ENCODE results near the gene ADRB1. TPM values are rescaled to one million over a fixed set of nuclear protein-coding genes. Genes with fewer than 3 reads are reported as not detected.

ADRB1 gene
- total RNA-seq, 1 donor: not detected

GRCh38 chr10:114078346-114078745 lies 34.7 kb downstream of the ADRB1 start:
- Histone ChIP-seq H3K79me2 (ENCODE audit: insufficient read depth, low read length) (no peaks in the 10 kb centered on the region), H3K4me2 (ENCODE audit: insufficient read depth, low read length) (no peak overlapping the region), H2AFZ (ENCODE audit: low read length) (no peak overlapping the region)

GRCh38 chr10:114079421-114079820 lies 35.8 kb downstream of the ADRB1 start:
- no peaks in the 10 kb centered on the region for H3K4me1 ChIP-seq (ENCODE audit: insufficient read depth, low read length)
- H2AFZ ChIP-seq (ENCODE audit: low read length): no peak overlapping the region
- no peaks in the 10 kb centered on the region for H3K79me2 ChIP-seq (ENCODE audit: insufficient read depth, low read length)
- TF ChIP-seq CTCF (IDR thresholded peaks at IDR 0.05; ENCODE audit: extremely low read depth, low read depth, low read length): no peak
- H3K27ac ChIP-seq (ENCODE audit: low read depth, low read length): no peak overlapping the region
- H4K20me1 ChIP-seq (ENCODE audit: insufficient read depth, low read length): no peaks in the 10 kb centered on the region
- no peak overlapping the region for H3K4me3 ChIP-seq (ENCODE audit: insufficient read depth, low read length)
- no peaks in the 10 kb centered on the region for H3K27me3 ChIP-seq (ENCODE audit: insufficient read depth, low read length)
- no peaks in the 10 kb centered on the region for H3K9me3 ChIP-seq (ENCODE audit: low read depth, low read length)
- no peak overlapping the region for H3K4me2 ChIP-seq (ENCODE audit: insufficient read depth, low read length)
- H3K36me3 ChIP-seq (ENCODE audit: insufficient read depth, low read length): no peaks in the 10 kb centered on the region
- DNase-seq (ENCODE audit: insufficient read length, low spot score, missing footprints): no peak

More at GRCh38 chr10:114078346-114078745, 34.7 kb downstream of the ADRB1 start:
- Histone ChIP-seq H4K20me1 (ENCODE audit: insufficient read depth, low read length) (no peaks in the 10 kb centered on the region), H3K4me3 (ENCODE audit: insufficient read depth, low read length) (no peak overlapping the region), H3K27me3 (ENCODE audit: insufficient read depth, low read length) (no peaks in the 10 kb centered on the region), H3K27ac (ENCODE audit: low read depth, low read length) (no peak overlapping the region), H3K9me3 (ENCODE audit: low read depth, low read length) (no peaks in the 10 kb centered on the region), H3K4me1 (ENCODE audit: insufficient read depth, low read length) (no peaks in the 10 kb centered on the region), H3K36me3 (ENCODE audit: insufficient read depth, low read length) (no peaks in the 10 kb centered on the region)
- no peak for TF ChIP-seq CTCF (IDR thresholded peaks at IDR 0.05; ENCODE audit: extremely low read depth, low read depth, low read length)
- no peak for DNase-seq (ENCODE audit: insufficient read length, low spot score, missing footprints)

GRCh38 chr10:114081911-114082583 lies 38.4 kb downstream of the ADRB1 start:
- Histone ChIP-seq H3K27me3 (ENCODE audit: insufficient read depth, low read length) (no peaks in the 10 kb centered on the region), H4K20me1 (ENCODE audit: insufficient read depth, low read length) (no peaks in the 10 kb centered on the region), H3K79me2 (ENCODE audit: insufficient read depth, low read length) (no peaks in the 10 kb centered on the region), H3K36me3 (ENCODE audit: insufficient read depth, low read length) (no peaks in the 10 kb centered on the region), H3K4me2 (ENCODE audit: insufficient read depth, low read length) (no peak overlapping the region), H3K4me3 (ENCODE audit: insufficient read depth, low read length) (no peak overlapping the region), H3K9me3 (ENCODE audit: low read depth, low read length) (no peaks in the 10 kb centered on the region), H3K27ac (ENCODE audit: low read depth, low read length) (no peak overlapping the region), H3K4me1 (ENCODE audit: insufficient read depth, low read length) (no peaks in the 10 kb centered on the region), H2AFZ (ENCODE audit: low read length) (no peak overlapping the region)
- no peak for DNase-seq (ENCODE audit: insufficient read length, low spot score, missing footprints)
- no peak for TF ChIP-seq CTCF (IDR thresholded peaks at IDR 0.05; ENCODE audit: extremely low read depth, low read depth, low read length)

GRCh38 chr10:114083040-114083439 lies 39.4 kb downstream of the ADRB1 start:
- H3K79me2 ChIP-seq (ENCODE audit: insufficient read depth, low read length): no peaks in the 10 kb centered on the region
- TF ChIP-seq CTCF (IDR thresholded peaks at IDR 0.05; ENCODE audit: extremely low read depth, low read depth, low read length): no peak
- no peak overlapping the region for H3K4me2 ChIP-seq (ENCODE audit: insufficient read depth, low read length)
- no peak overlapping the region for H2AFZ ChIP-seq (ENCODE audit: low read length)
- no peaks in the 10 kb centered on the region for H4K20me1 ChIP-seq (ENCODE audit: insufficient read depth, low read length)
- H3K4me3 ChIP-seq (ENCODE audit: insufficient read depth, low read length): no peak overlapping the region
- H3K36me3 ChIP-seq (ENCODE audit: insufficient read depth, low read length): no peaks in the 10 kb centered on the region
- no peaks in the 10 kb centered on the region for H3K9me3 ChIP-seq (ENCODE audit: low read depth, low read length)
- no peaks in the 10 kb centered on the region for H3K27me3 ChIP-seq (ENCODE audit: insufficient read depth, low read length)
- no peaks in the 10 kb centered on the region for H3K4me1 ChIP-seq (ENCODE audit: insufficient read depth, low read length)
- H3K27ac ChIP-seq (ENCODE audit: low read depth, low read length): no peak overlapping the region
- no peak for DNase-seq (ENCODE audit: insufficient read length, low spot score, missing footprints)
